ENCODE data around the gene VPREB3.

DNA sequence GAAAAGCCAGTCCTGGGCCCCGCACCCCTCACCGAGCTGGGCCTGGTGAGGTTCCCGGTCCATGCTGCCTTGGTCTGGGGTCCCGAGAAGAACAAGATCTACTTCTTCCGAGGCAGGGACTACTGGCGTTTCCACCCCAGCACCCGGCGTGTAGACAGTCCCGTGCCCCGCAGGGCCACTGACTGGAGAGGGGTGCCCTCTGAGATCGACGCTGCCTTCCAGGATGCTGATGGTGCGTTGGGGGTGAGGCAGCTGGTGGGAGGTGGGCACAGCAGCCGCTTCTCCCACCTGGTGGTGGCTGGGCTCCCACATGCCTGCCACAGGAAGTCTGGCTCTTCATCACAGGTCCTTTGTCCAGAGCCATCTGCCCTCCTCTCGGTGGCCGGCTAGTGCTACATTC lies 28.0 kb upstream of the VPREB3 start:
- TF ChIP-seq, protein P1, sequence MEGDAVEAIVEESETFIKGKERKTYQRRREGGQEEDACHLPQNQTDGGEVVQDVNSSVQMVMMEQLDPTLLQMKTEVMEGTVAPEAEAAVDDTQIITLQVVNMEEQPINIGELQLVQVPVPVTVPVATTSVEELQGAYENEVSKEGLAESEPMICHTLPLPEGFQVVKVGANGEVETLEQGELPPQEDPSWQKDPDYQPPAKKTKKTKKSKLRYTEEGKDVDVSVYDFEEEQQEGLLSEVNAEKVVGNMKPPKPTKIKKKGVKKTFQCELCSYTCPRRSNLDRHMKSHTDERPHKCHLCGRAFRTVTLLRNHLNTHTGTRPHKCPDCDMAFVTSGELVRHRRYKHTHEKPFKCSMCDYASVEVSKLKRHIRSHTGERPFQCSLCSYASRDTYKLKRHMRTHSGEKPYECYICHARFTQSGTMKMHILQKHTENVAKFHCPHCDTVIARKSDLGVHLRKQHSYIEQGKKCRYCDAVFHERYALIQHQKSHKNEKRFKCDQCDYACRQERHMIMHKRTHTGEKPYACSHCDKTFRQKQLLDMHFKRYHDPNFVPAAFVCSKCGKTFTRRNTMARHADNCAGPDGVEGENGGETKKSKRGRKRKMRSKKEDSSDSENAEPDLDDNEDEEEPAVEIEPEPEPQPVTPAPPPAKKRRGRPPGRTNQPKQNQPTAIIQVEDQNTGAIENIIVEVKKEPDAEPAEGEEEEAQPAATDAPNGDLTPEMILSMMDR (IDR thresholded peaks at IDR 0.05): no peak
- TF ChIP-seq POLR2AphosphoS5 (IDR thresholded peaks at IDR 0.05) (no peak), EP300 (IDR thresholded peaks at IDR 0.05) (no peak), POLR2A (IDR thresholded peaks at IDR 0.05) (no peak)

Data from sigmoid colon (tissue), 4 donors.